Lower leg skin (tissue), 4 donors: ENCODE data around the gene HMCN2. TPM values are rescaled to one million over a fixed set of nuclear protein-coding genes. Genes with fewer than 3 reads are reported as not detected.

Experiments used
- DNase-seq, 2 donors: peaks; one replicate each; pipeline ENCODE4 v3.0.0-alpha.2; 2019; ENCODE audit warnings: low spot score in 2 of 2
- H3K4me3 ChIP-seq: fragments of 200-600 bp; sonication (generic); 2 replicates; pipeline ENCODE4 v1.5.1; 2017; ENCODE audit warnings: mild to moderate bottlenecking, low read depth; ENCODE audit not compliant: poor library complexity, severe bottlenecking
- POLR2A ChIP-seq, 2 donors: fragments of 450-650 bp; IDR thresholded peaks; one replicate each; pipeline ENCODE4 v1.6.1; 2016 to 2017; ENCODE audit warnings: antibody characterized with exemption in 2 of 2, mild to moderate bottlenecking in 1 of 2, moderate library complexity in 1 of 2
- WGBS, 2 donors: methylation state at CpG; one replicate each; pipeline ENCODE4 v1.1.5; 2018; 5-methylcytosine and 5-hydroxymethylcytosine counted together
- intact Hi-C: fragments of 100-400 bp; cut with DNase I; formaldehyde crosslinking; loops from one replicate; pipeline ENCODE4 v1.15.0; 2023; ENCODE audit warnings: low total_unique reads
- total RNA-seq, 4 donors: library from RNA; depleted of rRNA; stranded (reverse); fragments of >200 nt; gene quantifications; one replicate each; pipeline ENCODE4 v1.1.0, GENCODE V29; 2016
- TF ChIP-seq, protein P1 (sequence below), 3 donors: fragments of 450-650 bp; IDR thresholded peaks; one replicate each; pipeline ENCODE4 v1.5.1; 2016; ENCODE audit warnings: antibody characterized with exemption in 3 of 3, mild to moderate bottlenecking in 3 of 3, moderate library complexity in 2 of 3

The HMCN2 gene
- total RNA-seq, 4 donors from 2014 or later: 1.9 to 4.3 (median 3.0) TPM

DNA sequence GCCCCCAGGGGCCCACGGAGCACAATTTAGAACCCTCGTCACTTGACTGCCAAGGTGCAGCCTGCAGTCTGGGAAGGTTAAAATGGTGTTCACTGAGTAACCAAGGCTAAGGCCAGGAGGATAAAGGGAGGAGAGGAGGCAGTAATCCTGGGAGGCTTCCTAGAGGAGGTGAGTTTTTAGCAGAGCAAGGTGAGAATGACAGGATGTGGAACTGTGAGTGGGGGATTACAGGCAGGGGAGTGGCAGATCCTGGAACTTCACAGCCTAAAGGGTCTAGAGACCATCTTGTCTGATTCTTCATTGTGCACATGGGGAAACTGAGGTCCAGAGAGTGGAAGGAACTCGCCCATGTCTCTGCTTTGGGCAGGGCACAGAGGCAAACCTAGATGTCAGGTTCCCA is 136.7 kb downstream of the HMCN2 start:
- 75 to 96% methylated on average over 3 of the region's 3 CpGs for WGBS, 2 donors
- no peak for TF ChIP-seq POLR2A (IDR thresholded peaks at IDR 0.05)
- TF ChIP-seq, protein P1, sequence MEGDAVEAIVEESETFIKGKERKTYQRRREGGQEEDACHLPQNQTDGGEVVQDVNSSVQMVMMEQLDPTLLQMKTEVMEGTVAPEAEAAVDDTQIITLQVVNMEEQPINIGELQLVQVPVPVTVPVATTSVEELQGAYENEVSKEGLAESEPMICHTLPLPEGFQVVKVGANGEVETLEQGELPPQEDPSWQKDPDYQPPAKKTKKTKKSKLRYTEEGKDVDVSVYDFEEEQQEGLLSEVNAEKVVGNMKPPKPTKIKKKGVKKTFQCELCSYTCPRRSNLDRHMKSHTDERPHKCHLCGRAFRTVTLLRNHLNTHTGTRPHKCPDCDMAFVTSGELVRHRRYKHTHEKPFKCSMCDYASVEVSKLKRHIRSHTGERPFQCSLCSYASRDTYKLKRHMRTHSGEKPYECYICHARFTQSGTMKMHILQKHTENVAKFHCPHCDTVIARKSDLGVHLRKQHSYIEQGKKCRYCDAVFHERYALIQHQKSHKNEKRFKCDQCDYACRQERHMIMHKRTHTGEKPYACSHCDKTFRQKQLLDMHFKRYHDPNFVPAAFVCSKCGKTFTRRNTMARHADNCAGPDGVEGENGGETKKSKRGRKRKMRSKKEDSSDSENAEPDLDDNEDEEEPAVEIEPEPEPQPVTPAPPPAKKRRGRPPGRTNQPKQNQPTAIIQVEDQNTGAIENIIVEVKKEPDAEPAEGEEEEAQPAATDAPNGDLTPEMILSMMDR (IDR thresholded peaks at IDR 0.05): no peak
- intact Hi-C loops: no loop called here
- no peak overlapping the region for H3K4me3 ChIP-seq
- DNase-seq: no peak

DNA sequence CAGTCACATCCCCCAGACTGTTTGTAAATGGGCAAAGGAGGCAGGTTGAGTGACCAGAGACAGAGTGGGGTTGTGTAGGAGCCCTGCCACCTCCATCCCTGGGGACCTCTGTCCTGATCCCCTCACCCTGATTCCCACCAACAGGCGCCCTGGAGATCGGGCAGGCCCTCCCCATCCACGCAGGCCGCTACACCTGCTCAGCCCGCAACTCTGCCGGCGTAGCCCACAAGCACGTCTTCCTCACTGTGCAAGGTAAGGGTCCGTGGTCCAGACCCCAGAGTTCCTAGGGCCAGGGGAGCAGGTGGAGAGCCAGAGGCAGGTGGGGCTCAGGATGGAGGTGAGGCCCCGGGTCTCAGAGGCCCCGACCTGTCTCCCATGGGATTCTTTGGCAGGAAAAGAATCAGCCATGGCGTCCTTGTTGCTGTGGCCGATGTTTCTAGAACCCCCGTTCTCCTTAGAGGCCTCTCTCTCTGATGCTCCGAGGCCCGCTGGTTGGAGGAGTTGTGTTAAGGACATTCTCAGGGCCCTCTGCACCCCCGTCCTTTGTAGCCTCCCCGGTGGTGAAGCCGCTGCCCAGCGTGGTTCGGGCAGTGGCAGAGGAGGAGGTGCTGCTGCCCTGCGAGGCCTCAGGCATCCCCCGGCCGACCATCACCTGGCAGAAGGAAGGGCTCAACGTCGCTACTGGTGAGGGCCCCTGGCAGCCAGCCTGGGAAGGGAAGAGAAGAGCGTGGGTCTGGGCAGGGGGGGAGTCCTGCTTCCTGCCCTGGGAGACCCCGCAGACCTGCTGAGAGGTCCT is 137.3 kb downstream of the HMCN2 start:
- WGBS, 2 donors: 84 to 88% methylated on average over 24 to 26 of the region's 28 CpGs
- H3K4me3 ChIP-seq: no peak overlapping the region
- TF ChIP-seq POLR2A (IDR thresholded peaks at IDR 0.05): no peak
- TF ChIP-seq, protein P1 (IDR thresholded peaks at IDR 0.05): no peak
- intact Hi-C loops: no loop called here
- no peak for DNase-seq

DNA sequence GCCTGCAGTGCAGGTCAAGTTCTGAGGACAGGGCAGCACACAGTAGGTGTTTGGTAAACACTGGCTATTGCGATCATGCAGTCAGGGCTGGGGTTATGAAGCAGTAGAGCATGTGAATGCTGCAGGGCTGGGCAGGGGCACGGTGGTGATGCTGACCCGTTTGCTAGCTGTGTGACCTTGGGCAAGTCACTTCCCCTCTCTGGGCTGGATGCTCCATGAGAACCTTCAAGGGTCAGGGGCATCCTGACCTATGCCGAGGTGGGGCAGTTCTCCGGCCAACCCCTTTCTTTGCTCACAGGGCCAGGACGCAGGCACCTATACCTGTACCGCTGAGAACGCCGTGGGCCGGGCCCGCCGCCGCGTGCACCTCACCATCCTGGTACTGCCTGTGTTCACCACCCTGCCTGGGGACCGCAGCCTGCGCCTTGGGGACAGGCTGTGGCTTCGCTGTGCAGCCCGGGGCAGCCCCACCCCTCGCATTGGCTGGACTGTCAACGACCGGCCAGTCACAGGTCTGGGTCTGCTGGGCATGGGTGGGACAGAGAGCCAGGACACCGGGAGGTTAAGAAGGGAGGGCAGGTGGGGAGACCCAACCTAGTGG is 140.2 kb downstream of the HMCN2 start:
- no peak for DNase-seq
- no peak for TF ChIP-seq POLR2A (IDR thresholded peaks at IDR 0.05)
- TF ChIP-seq, protein P1 (IDR thresholded peaks at IDR 0.05): no peak
- no peak overlapping the region for H3K4me3 ChIP-seq
- intact Hi-C loops: no loop called here
- 93 to 94% methylated on average over 22 of the region's 22 CpGs for WGBS, 2 donors

DNA sequence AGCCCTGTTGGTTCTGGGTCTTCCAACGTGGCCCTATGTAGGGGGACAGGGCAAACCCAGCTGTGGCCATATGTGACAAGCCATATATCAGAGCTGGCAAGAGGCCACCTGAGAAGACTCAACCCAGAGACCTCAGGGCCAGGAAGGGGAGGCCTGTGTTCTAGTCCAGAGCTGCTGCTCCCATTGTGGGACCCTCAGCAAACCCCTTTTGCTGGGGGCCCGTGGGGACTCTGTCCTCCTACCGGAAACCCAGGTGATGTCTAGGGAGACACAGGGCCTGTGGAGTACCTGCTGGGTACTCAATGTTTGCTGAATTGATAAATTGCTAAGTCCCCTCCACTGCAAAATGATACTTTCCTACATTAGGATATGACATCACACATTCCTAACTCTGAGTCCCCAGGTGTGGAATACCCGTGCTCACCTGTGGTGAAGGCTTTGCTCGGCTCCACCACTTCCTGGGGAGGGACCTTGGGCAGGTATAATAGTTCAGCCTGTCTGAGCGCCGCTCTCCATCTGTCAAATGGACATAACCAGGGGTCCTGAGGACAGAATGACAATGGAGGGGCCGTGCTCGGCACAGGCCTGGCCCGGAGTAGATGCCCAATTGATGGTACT is 140.8 kb downstream of the HMCN2 start:
- DNase-seq: no peak
- no peak overlapping the region for H3K4me3 ChIP-seq
- intact Hi-C loops: no loop called here
- TF ChIP-seq, protein P1 (IDR thresholded peaks at IDR 0.05): no peak
- TF ChIP-seq POLR2A (IDR thresholded peaks at IDR 0.05): no peak
- WGBS, 2 donors: 84 to 89% methylated on average over 9 to 10 of the region's 10 CpGs

DNA sequence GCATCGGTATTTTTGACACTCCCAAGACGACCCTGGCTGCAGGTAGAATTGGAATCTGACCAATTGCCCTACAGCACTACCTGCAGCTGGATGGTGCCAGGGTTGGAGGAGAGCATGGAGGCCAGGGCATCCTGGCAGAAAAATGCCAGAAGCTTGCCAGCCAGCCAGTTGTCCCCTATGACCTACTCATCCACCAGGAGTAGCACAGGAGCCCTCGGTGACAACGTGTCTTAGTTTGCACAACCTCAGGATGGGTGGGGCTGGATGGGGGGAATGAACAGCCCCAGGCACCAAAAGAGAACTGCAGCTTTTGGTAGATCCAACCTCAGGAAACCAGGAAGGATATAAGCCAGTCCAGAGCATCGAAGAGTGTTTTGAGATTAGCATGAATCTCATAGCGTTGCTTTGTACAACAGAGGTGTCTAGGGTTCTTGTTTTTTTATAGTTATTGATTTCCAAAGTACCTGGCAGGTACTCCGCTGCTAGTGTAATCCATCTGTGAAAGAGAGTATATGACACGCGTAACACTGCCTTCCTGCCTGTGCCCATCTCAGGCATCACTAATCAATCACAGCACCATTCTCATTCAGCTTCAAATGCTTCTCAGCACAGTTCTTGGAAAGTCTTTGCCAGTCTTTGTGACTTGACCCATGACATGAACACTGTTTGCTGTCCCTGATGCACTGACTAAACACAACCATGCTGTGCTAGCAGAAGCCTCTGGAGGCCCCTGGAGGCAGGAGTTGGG is 142.5 kb downstream of the HMCN2 start:
- no peak overlapping the region for H3K4me3 ChIP-seq

More for the DNA sequence above, 142.5 kb downstream of the HMCN2 start:
- no peak for DNase-seq
- intact Hi-C loops: no loop called here
- TF ChIP-seq, protein P1 (IDR thresholded peaks at IDR 0.05): no peak
- WGBS, 2 donors: 67 to 80% methylated on average over 8 to 9 of the region's 9 CpGs
